ENCODE results near the gene SLC33A1.

SLC33A1 gene

DNA sequence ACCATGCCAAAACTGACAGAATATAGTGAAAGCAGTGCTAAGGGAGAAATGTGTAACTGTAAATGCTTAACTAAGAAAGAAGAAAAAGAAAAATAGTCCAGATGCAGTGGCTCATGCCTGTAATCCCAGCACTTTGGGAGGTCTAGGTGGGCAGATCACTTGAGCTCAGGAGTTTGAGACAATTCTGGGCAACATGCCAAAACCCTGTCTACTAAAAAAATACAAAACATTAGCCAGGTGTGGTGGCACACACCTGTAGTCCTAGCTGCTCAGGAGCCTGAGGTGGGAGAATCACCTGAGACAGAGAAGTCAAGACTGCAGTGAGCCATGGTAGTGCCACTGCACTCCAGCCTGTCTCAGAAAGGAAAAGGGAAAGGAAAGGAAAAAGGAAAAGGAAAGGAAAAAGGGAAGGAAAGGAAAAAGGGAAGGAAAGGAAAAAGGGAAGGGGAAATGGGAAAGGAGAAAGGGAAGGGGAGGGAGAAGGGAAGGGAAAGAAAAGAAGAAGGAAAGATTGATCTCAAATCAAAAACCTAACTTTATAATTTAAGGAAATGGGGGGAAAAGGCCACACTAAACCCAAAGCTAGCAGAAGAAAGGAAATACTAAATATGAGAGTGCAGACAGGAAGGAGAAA lies 68.4 kb downstream of the SLC33A1 start:
- DNase-seq, result peak; percentile 46

DNA sequence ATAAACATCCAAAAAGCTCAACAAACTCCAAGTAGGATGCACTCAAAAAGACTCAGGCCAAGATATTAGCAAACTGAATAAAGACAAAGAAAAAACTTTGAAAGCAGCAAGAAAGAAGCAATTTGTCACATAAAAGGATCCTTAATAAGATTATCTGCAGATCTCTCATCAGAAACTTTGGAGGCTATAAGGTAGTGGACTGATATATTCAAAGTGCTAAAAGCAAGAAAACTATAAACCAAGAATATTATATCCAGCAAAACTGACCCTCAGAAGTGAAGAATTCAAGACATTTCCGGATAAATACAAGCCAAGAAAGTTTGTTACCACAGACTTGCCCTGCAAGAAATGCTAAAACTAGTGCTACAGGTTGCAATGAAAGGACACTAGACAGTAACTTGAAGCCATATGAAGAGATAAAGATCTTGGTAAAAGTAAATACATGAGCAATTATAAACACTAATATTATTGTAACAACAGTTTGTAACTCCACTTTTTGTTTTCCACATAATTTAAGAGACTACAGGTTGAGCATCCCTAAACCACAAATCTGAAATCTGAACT lies 71.8 kb downstream of the SLC33A1 start:
- no peak for DNase-seq

DNA sequence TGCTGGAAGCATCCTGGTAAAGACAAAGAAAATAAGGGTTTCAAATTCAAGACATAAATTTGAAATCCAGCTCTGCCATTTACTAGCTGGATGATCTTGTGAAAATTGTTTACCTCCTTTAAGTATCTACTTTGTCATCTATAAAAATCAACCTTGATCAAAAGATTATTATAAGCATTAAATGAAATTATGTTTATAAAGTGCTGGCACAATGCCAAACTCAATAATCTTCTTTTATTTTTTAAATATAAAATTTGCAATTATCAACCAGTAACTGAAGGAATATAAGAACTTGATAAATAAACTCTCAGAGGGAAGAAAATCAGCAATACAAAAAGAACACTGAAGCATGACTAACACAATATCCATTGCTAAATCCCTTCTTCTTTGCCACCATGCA lies 73.9 kb downstream of the SLC33A1 start:
- no peak for DNase-seq

DNA sequence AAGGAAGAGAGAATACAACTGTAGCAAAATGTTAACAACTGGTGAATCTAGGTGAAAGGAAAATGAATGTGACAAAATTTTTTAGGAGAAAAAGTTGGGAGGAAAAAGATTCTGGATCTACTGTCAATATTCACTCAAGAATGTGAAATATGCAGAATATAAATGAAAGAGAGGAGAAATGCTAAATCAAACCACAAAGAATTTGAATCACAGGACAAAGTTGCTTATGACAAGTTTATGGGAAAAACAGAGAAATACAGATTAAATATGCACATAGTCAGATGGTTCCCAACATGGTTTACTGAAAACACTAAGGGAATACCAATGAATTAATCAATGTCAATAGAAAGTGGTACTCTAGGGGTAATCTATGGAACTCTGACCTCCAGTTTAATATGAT lies 75.8 kb downstream of the SLC33A1 start:
- no peak for DNase-seq

DNA sequence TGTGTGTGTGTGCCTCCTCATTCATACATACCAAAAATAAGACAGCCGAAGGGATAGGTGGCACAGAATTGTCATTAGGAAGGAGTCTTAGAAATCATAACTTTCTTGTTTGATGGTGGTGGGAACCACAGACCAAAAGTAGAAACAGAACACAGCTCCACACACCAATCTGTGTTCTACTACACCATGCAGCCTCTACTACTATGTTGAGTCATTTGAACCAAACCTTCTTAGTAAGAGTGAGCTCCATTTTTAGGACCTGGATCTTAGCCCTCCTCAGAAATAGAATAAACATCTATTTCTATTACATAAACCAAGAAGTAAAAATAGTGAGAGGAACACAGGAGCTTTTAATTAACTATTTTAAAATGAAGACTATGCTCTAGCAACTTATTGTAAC lies 81.4 kb downstream of the SLC33A1 start:
- DNase-seq, result no peak

DNA sequence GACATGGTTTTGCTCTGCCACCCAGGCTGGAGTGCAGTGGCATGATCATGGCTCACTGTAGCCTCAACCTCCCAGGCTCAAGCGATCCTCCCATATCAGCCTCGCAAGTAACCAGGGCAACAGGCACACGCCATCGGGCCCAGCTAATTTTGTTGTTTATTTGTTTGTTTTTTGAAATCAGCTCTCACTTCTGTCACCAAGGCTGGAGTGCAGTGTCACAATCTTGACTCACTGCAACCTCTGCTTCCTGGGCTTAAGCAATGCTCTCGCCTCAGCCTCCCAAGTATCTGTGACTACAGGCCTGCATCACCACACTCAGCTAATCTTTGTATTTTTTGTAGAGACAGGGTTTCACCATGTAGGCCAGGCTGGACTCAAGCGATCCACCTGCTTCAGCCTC lies 83.1 kb downstream of the SLC33A1 start:
- DNase-seq, result no peak

All from NCI-H1105 (cell line).